NCI-H146 treated with DMSO at 0.1 percent for 48 hours (cell line): Measurements from ENCODE around the gene PRAF2.
A peak's percentile ranks its signal among the peaks of the same experiment; 100 is the strongest.

ENCODE experiments used
- DNase-seq: peaks from one replicate; lab custom pipeline; 2025; ENCODE audit not compliant: unreplicated experiment; lab: John Stamatoyannopoulos, UW

The PRAF2 gene

DNA sequence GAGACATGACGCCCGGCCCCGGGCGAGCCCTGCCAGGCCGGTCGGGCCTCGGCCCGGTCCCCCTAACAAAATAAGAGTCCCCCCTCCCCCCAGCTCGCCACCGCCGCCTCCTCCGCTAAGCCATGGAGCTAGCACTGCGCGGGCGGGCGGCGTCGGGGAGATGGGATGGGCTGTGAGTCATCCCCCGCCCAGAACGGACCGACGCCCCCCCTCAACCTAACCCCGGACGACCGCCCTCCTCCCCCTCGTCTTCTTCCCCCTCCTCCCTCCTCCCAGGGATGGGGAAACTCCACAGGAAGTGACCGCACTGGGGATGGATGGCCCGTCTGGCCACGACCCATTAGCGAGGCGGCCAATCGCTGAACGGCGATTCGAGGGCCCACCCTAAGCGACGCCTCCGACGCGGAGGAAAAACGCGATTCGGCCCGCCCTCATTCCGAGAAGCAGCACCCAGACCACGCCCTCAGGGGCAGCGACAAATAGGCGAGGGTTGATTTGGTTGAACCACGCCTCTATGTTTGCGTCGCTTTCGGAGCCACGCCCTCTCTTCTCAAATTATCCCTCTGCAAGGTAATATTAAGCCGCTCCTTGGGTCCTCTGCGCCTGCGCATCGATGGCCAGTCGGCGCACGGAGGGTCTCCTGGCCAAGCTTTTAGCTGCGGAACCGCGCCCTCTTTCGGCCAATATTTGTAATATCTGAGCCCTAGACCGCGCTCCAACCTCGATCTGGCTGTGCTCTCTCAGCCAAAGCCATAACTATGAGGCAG lies 30.4 kb downstream of the PRAF2 start, which contains the start of gene TFE3:
TFE3 (minus strand) TSS at position 138 of the 767 bp plus-strand sequence; CDS start at position 7, 131 bp downstream.
- DNase-seq, result peak; percentile 94

DNA sequence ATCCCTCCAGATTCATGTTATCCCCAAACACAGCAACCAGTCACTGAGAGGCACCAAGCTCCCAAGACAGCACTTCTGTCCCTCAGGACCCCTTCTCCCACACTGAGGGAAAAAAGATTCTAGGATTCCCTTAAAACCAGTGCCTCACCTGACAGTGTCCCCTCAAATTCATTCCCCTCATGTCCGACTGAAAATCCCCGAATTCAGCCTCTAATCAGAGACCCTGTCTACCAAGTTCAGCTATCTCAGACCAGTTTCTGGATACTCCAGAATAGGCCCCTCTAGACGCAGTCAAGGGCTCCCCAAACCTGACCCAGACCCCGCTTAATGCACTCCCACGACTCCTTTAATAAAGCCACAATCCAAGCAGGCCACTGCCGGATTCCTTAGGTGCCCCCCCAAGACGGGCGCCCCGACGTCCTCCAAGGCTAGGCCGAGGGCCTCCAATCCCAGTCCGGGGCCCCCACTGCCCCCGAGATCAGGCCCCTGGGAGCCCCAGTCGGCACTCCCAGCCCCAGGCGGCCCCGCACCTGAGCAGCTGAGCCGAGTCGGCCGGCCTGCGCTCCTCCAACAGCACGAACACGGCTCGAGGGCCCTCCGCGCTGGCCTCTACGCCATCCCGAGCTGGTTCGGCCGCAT lies 31.1 kb downstream of the PRAF2 start:
- no peak for DNase-seq

DNA sequence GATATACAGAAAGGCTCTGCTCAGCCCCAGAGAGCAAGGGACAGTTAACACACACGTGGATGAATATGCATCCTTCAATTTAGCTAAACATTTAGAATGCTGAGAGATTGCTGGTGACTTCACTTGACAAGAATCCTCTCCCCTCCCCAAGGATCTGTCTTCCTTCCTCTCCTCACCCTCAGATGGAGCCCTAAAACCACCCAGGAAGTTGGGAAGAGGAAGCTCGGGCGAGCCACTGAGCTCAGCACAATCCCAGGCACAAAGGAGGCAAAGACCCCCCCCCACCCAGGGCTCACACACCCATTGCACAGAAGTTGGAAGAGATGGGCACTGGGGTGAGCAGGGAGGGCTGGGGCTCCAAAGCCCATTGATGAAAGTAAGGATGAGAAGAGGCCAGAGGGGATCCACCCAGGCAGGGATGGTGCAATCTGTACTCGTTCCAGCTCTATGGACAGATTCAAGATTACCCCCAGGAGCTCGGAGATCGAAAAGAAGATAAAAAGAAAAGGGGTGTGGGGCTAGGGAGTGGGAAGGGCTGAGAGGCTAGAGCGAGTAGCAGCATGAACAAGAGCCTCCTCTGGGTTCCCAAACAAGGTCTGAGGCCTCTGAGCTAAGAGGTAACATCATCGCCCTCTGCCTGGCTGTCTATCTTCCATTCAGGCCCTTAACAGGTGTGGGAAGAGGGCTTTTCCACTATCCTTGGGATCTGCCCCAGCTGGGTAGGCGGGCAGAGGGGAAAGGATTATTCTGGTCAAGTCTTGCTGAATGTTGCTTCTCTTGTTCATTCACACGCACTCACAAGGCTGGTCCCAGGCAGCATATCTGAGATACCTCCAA lies 31.8 kb downstream of the PRAF2 start:
- DNase-seq, result no peak

DNA sequence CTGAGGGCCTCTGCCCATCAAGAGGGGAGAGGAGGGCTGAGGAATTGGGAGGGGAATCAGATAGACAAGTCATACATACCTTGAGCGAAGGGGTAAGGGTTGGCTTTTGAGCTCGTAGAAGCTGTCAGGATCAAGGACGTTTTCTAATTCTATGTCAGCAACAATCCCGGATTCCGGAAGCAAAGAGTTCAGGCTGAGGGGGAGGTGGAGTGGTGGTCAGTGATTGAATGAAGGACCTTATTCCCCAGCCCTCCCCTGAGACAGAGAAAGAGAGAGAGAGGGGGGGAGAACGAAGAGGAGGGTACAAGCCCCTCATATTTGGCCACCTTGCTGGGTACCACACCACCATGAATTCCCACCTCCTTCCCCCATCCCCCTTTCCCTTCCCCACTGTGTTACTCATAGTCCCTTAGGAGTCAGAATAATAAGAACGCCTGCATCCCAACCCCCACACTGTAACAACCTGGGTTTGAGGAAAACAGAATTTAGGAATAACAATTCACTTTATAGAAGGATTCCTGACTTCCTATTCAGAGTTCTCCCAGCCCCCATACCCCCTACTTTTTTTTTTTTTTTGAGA lies 33.3 kb downstream of the PRAF2 start:
- no peak for DNase-seq

DNA sequence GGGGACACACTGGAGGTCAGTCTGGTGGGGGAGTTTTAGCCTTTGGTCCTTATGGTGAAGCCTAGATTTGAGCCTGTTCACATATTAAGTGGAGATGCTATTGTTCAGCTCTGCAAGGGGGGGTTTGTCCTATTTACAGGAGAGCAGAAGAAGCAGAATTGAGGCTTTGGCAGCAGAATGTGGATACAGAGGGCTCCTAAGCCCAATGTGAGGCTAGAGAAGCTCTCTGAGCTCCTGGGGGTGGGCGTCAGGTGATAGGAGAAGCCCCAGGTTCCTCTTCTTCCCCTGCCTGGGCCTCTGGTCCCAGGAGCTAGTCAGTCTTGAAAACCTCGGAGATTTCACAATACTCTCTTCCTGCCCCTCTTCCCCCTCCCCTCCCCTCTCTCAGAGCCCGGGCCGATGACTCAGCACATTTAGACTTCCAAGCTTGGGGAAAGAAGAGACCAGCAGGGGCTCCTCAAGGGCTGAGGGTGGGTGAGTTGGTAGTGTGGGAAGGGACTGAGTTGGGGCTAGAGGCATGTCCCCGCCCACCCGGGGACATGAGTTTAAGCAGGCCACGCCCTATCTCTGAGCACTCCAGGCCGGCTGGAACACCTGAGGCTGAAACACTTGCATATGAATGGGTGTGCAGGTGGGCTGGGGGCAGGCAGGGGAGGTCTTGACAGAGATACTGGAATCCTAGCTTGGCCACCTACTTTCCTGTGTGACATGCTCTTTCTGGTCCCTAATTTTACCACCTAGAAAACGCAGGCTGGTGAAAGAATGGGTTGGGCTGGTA lies 34.0 kb downstream of the PRAF2 start:
- no peak for DNase-seq

DNA sequence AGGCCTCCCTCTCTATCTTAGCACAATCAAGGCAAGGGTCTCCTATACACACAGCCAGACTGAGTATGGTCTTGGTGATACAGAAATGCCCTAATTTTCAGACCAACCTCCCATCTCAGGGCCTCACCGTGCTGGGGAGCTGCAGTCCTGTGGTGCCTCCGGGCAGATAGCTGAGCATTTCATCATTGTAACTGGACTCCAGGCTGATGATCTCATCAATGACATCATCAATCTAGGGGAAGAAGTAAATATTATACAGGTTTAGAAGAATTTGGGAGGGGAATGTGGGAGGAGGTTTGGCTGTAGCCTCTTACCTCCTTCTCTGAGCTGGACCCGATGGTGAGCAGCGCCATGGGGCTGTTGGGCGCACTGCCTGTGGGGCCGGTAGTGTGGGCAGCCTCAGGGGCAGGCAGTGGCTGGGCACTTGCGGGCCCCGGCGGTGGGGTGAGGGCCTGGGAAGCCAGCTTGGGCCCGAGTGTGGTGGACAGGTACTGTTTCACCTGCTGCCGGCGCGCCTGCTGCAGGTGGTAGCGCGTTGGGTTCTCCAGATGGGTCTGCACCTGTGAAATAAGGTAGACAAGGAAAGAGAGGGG lies 35.8 kb downstream of the PRAF2 start:
- DNase-seq, result no peak

DNA sequence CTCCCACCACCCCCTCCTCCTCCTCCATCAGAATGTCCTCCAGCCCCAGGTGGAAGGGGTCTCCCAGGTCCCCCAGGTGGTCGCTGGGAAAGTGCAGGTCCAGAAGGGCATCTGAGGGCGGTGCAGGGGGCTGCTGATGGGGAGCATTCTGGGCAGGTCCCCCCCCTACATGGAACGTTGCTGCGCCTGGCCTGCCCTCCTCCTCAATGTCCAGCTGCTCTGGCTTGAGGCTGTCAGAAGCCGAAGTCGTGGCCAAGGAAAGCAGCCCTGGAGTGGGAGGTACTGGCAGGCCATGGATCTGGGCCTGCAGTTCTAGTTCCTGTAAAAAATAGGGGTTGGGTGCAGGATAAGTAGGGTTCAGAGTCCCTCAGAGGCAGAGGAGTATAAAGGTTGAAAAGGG lies 43.5 kb downstream of the PRAF2 start:
- DNase-seq, result no peak

DNA sequence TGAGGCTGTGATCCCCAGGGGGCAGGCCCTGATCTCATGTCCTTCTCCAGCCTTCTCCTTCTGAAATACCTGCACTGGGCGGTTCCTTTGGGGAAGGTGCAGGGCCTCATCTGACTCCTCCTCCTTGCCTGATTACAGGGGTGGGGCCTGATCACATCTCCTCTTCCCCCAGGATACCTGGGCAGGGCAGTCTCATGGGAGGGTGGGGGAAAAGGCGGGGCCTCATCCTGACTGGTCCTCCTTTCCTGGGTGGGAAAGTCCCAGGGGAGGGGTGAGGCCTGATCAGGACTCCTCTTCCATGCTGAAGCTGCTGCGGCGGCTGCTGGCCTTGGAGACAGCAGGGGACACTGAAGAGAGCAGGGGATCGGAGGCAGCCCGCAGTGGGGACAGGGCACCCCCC lies 43.9 kb downstream of the PRAF2 start:
- DNase-seq, result no peak
